LNCAP (cell line): Measurements from ENCODE around the gene ABHD2.

ENCODE experiments used
- CTCF ChIP-seq: fragments of 450-650 bp; IDR thresholded peaks from 2 replicates; pipeline ENCODE4 v1.5.1; 2017; ENCODE audit warnings: mild to moderate bottlenecking

The ABHD2 gene

GRCh38 chr15:89054873-89055272 lies 33.4 kb upstream of the ABHD2 start:
- no peak for TF ChIP-seq CTCF

GRCh38 chr15:89057506-89058133 lies 30.6 kb upstream of the ABHD2 start:
- peak; percentile 100 for TF ChIP-seq CTCF

- no peak for TF ChIP-seq CTCF
These were observed 29.9 kb upstream of the ABHD2 start for GRCh38 chr15:89058376-89058775.

DNA sequence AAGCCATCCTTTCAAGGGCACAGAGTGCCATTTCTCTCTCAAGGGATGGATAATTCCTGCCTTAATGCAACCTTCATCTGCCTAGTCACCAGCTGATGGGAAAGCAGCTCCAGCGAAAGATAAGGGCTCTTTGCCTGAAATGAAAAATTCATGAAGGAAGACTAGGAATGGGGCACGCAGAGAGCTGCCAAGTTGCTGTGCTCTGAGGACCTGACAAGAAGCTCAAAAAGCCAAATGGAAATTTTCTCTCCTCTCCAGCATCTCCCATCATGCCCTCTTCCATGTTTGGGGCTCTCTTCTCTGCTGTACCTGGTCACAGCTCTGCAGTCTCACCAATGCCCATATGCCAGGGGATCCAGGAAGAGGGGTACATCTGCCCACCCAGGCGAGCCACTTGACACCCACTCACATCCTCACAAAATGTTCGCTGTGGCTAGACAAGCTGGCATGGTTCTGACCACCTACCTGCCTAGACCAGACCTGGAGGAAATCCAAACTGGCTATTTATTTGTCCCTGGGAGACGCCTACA lies 29.3 kb upstream of the ABHD2 start:
- no peak for TF ChIP-seq CTCF

- no peak for TF ChIP-seq CTCF
These were observed 22.0 kb upstream of the ABHD2 start for GRCh38 chr15:89066280-89066679.

- TF ChIP-seq CTCF: no peak
These were observed 20.5 kb upstream of the ABHD2 start for GRCh38 chr15:89067751-89068150.

- TF ChIP-seq CTCF: no peak
These were observed 19.9 kb upstream of the ABHD2 start for GRCh38 chr15:89068325-89068784.
